Measurements from ENCODE around the gene CYBC1.

DNA sequence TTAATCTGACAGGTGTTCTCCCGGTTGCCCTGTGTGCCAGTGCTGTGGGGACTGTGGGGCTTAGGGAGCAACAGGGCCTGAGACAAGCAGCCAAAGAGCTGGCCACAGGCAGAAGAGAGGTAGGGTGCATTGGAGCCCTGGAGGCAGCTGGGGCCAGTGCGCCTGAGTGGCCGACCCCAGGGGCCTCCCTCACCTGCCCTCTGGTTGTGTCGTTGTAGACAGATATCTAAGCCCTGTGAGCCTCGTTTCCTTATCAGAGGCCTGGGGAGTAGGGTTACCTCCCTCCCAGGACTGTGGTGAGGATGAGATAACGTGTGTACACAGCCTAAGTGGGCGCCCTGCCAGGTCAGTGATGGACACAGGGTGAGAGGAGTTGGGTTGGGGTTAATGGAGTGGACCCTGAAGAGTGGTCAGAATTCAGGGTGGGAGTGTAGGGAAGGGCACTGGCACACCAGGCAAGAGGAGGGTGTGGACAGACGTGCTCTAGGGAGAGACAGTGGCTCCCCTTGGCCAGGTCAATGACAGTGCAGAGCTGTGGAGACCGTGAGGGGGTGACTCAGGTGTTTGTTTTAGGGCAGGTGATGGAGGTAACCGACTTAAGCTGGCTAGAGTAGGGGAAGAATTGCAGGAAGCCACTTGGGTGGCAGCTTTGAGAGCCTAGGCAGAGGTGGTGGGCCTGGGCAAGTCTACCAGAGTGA lies 11.4 kb upstream of the CYBC1 start:
- TF ChIP-seq CBX3 (IDR thresholded peaks at IDR 0.05; ENCODE audit: low read depth) (no peak), JUND (IDR thresholded peaks at IDR 0.05) (no peak), SIN3A (IDR thresholded peaks at IDR 0.05; ENCODE audit: low read depth) (no peak)
- TF ChIP-seq, protein P1, sequence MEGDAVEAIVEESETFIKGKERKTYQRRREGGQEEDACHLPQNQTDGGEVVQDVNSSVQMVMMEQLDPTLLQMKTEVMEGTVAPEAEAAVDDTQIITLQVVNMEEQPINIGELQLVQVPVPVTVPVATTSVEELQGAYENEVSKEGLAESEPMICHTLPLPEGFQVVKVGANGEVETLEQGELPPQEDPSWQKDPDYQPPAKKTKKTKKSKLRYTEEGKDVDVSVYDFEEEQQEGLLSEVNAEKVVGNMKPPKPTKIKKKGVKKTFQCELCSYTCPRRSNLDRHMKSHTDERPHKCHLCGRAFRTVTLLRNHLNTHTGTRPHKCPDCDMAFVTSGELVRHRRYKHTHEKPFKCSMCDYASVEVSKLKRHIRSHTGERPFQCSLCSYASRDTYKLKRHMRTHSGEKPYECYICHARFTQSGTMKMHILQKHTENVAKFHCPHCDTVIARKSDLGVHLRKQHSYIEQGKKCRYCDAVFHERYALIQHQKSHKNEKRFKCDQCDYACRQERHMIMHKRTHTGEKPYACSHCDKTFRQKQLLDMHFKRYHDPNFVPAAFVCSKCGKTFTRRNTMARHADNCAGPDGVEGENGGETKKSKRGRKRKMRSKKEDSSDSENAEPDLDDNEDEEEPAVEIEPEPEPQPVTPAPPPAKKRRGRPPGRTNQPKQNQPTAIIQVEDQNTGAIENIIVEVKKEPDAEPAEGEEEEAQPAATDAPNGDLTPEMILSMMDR (IDR thresholded peaks at IDR 0.05 in 2 of 3, conservative IDR thresholded peaks at IDR 0.05 in 1 of 3; ENCODE audit: borderline replicate concordance in 1 of 3, insufficient read depth in 1 of 3, low read depth in 2 of 3, low read length in 2 of 3): no peak

Measured in HCT116 (cell line).